ES-I3 (cell line): ENCODE measurements around the gene DHX40.
A peak's percentile ranks its signal among the peaks of the same experiment; 100 is the strongest.

ENCODE experiments used
- H3K36me3 ChIP-seq: 2 replicates; pipeline ENCODE4 v1.6.1; 2013; ENCODE audit warnings: mild to moderate bottlenecking, low read length, control low read depth, moderate library complexity; ENCODE audit not compliant: insufficient read depth
- H3K4me1 ChIP-seq: 2 replicates; pipeline ENCODE4 v1.6.1; 2013; ENCODE audit warnings: mild to moderate bottlenecking, control low read depth, low read length; ENCODE audit not compliant: insufficient read depth
- H3K9ac ChIP-seq: 2 replicates; pipeline ENCODE4 v1.6.1; 2013; ENCODE audit warnings: low read depth, mild to moderate bottlenecking, low read length, moderate library complexity
- H3K9me3 ChIP-seq: 2 replicates; pipeline ENCODE4 v1.6.1; 2013; ENCODE audit warnings: mild to moderate bottlenecking, low read length, moderate library complexity; ENCODE audit not compliant: control insufficient read depth, insufficient read depth

DHX40 gene

DNA sequence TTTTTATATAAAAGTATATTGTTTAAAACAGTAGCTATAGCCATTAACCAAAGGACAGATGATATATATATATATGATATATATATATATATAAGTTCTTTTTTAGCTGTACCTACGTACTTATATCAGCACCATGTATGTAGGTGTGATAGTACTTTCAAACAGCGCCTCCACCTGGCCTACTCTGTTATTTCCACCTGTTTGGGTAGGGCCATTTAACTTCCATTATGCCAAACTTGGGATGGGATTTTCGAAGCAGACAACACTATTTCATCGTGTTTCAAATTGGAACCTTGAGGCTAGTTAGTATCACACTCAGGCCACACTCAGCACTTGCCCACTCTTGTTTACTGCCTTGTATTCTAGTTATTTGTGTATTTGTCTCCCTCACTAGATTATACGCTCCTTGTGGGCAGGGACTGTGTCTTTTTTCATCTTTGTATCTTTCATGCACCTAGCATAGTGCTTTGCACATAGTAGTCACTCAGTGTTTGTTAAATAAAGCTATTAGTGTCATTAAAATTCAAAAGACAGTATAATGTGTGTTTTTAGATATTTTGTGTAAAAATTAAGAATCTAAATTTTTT, 42.5 kb downstream of the DHX40 start:
- no peaks in the 10 kb centered on the region for H3K4me1 ChIP-seq
- peaks cover 4% of the 10 kb centered on the region; the same call in 1 of the 2 replicates for H3K36me3 ChIP-seq
- H3K9ac ChIP-seq = no peak overlapping the region

DNA sequence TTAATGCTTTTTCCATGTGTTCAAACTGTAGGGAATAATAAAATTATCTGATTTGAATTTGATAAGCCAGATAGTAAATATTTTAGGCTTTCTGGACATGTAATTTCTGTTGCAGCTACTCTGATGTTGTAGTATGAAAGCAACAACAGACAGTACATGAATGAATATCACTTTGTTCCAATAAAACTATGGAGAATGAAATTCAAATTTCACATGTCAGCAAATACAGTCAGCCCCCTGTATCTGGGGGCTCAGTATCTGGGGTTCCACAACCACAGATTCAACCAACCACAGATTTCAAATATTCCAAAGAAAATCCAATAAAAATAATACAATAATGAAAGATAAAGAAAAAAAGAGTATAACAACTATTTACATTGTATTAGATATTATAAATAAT, 46.1 kb downstream of the DHX40 start:
- Histone ChIP-seq H3K9ac (no peak overlapping the region), H3K9me3 (no peaks in the 10 kb centered on the region), H3K36me3 (peaks cover 4% of the 10 kb centered on the region; the same call in 1 of the 2 replicates), H3K4me1 (no peaks in the 10 kb centered on the region)

More for the DNA sequence above, 42.5 kb downstream of the DHX40 start:
- no peaks in the 10 kb centered on the region for H3K9me3 ChIP-seq

DNA sequence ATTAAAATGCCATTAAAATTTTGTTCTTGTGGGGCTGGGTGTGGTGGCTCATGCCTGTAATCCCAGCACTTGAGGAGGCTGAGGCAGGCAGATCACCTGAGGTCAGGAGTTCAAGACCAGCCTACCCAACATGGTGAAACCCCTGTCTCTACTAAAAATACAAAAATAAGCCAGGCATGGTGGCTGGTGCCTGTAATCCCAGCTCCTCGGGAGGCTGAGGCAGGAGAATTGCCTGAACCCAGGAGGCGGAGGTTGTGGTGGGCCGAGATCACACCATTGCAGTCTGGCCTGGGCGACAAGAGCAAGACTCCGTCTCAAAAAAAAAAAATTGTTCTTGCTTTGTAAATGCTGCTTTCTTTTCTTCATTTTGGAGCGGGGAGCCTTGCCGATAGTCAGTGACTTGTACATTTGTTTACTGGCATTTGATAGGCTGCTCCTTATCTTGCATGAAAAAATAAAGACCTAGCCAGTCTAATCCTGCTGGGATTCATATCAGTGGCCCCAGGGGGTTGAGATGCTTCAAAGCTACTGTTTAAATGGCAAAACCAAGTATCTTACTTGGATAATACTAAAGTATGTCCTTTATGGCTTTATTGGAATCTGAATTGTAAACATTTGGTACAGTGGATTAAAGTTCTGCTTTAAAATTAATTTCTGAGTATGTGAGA, 51.0 kb downstream of the DHX40 start:
- H3K9ac ChIP-seq = no peak overlapping the region
- peaks cover 8% of the 10 kb centered on the region; the same call in 1 of the 2 replicates for H3K4me1 ChIP-seq
- H3K36me3 ChIP-seq = no peaks in the 10 kb centered on the region
- H3K9me3 ChIP-seq = no peaks in the 10 kb centered on the region

DNA sequence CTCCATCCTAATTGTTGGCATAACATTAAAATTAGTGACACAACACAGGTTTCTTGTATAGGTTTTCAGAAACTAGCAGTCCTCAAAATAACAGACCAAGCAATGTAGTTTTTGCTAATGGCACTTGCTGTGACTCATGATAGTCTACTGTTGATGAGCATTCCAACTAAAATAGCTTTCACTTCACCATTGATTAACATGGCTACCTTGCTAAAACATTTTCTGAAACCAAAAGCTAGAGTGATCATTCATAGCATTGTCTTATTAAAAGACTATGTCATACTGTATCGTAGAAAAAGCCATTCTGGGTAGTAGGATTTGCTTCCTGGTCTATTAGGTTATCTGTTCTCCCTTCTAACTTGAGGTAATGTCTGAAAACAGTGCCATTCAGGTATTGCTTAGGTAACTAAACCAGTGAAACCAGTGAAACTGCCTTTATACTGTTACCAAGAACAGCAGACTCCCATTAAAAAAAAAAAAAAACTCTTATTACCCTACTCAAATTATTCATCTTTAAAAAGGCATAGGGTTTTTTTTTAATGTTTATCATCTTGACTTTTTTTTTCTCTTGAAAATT, 51.8 kb downstream of the DHX40 start:
- Histone ChIP-seq H3K9ac (no peak overlapping the region; the same call in 1 of the 2 replicates), H3K36me3 (no peaks in the 10 kb centered on the region), H3K9me3 (no peaks in the 10 kb centered on the region), H3K4me1 (peaks cover 15% of the 10 kb centered on the region; the same call in 1 of the 2 replicates)

DNA sequence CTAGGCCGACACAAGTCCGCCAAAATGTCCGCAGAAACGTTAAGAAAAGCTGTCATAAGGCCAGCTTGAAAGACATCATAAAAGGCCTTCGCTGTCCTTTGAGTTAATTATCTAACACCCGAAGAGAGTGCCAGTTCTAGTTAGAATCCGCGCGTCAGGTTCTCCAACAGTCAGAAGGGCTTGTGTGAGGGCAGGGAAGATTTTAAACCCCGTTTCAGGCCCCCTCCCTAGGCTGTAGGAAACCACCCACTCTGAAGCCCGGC, 53.6 kb downstream of the DHX40 start:
- no peaks in the 10 kb centered on the region for H3K9me3 ChIP-seq
- peaks cover 28% of the 10 kb centered on the region; the same call in 1 of the 2 replicates for H3K4me1 ChIP-seq
- peak overlapping the region; percentile 84 for H3K9ac ChIP-seq
- no peaks in the 10 kb centered on the region for H3K36me3 ChIP-seq

DNA sequence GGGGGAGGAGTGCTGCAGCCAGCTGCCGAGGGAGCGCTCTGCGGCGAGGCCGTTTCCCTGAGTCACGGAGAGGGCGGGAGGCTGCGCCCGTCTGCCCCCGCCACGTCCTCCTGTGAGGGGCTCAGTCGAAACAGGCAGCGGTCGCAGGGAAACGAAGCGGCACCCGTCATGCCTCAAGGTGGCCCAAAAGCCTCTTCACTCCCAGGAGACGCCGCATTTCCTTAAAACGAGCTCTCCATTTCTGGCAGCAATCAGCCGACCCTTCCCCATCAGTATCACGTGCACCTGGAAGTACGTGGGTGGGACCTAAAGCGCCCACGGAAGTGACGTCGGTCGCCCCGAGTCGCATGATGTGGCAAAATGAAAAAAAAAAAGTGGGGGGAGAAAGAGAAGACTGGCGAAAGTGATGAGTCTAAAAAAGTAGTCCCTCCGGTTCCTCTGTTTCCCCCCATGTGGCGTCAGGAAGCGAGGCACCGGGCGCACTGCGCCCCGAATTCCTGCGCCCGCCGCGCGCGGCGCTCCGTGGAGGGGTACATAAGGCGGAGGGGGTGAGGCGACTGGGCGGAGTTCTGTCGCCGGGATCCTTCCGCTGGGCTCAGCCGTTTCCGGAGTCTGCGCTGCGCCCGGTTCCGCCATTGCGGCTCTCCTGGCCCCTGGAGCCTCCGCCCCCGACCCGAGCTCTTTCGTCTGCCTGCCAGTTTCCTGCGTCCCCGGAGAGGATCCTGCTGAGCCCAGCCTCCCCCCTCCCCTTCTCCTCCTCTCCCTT, 54.1 kb downstream of the DHX40 start, which contains the start of gene CLTC:
CLTC (plus strand) TSS at position 598 of the 766 bp plus-strand sequence. CDS start 237 bp downstream, outside the sequence.
- H3K4me1 ChIP-seq = peaks cover 28% of the 10 kb centered on the region; the same call in 1 of the 2 replicates
- H3K9ac ChIP-seq = peak within 1 kb of the TSS; percentile 84
- no peaks in the 10 kb centered on the region for H3K9me3 ChIP-seq
- no peaks in the 10 kb centered on the region for H3K36me3 ChIP-seq

DNA sequence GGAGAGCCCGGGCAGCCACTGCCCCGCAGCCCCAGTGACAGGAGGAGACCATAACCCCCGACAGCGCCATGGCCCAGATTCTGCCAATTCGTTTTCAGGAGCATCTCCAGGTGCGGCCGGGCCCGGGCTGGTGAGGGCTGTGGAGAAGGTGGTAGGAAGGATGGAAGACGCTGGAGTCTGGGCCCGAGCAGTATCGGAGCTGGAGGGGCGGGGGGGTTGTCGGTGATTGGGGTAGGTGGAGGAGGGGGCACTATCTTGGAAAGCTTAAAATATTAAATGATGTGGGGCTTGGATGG, 54.6 kb downstream of the DHX40 start:
- no peaks in the 10 kb centered on the region for H3K36me3 ChIP-seq
- H3K4me1 ChIP-seq = peaks cover 28% of the 10 kb centered on the region; the same call in 1 of the 2 replicates
- H3K9ac ChIP-seq = peak overlapping the region; percentile 84
- H3K9me3 ChIP-seq = no peaks in the 10 kb centered on the region

DNA sequence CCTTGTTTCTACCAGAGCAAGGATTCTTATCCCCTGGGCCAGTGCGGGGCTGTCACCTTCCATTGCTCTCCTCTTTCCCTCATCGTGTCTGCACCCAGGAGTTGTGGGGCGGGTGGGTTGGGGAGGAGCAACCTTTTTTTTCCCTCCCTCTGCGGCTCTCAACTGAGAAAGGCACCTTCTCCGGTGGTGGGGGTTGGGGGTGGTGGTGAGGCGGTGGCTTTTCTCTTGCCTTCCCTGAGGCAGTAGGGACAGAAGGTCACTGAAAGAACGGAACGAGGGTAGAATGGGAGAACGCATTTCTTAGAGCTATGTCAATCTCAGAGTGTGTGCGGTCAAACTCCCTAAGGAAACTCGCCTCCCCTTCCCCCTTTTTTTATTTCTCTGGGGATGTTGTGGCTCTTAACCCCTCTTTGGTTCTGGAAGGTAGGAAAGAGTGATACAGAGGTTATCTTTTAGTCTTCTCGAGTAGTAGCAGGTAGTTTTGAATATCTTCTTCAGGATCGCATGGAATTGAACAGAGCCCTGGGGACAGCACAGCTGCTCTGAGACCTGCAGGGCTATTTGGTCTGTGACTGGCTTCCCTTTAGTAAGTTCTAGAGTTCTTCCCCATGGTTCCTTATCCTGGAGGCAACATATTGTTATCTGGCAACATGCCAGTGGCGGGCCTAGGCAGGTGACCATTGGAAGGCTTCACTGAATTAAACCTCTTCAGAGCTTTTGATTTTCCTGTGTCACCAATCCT, 55.3 kb downstream of the DHX40 start:
- Histone ChIP-seq H3K9ac (peak overlapping the region; percentile 84), H3K9me3 (no peaks in the 10 kb centered on the region), H3K36me3 (no peaks in the 10 kb centered on the region), H3K4me1 (peaks cover 28% of the 10 kb centered on the region; the same call in 1 of the 2 replicates)

DNA sequence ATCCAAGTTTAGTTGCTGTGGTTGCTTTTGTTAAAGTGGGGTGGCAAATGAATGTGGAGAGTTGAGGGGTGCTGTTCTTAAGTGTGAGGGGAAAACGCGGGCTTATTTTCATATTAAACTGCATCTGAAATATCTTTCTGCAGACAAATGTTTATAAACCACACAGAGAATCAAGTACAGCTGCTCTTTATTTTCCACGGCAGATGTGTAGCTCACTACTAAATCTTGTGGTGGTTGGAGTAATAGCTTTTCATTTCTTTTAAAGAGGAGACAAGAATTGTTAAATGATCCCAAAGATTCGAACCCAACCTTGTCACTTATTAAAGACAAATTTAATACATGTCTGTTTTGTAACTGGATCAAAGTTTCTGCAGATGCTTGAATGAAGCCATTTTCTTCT, 56.4 kb downstream of the DHX40 start:
- Histone ChIP-seq H3K4me1 (peaks cover 28% of the 10 kb centered on the region; the same call in 1 of the 2 replicates), H3K9me3 (no peaks in the 10 kb centered on the region), H3K9ac (peak overlapping the region; percentile 84; the same call in 1 of the 2 replicates), H3K36me3 (no peaks in the 10 kb centered on the region)

DNA sequence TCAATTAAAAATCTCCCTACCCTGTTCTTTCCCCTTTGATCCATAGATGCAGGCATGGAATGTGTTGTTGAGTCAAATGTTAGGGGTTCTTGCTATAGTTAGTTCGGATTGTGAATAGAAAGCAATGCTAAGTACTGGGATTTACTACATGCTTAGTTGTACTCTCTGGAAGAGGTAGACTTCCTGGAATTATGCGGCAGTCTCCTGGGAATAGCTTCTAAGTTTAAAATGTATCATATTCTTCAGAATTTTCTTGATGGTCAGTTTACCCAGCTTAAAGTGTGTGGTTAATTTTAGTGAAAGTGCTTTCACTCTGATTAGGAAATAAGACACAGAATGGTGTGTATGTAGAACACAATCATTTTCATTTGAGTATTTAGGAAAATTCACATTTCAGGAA, 57.7 kb downstream of the DHX40 start:
- Histone ChIP-seq H3K9me3 (no peaks in the 10 kb centered on the region), H3K36me3 (no peaks in the 10 kb centered on the region), H3K4me1 (0 out of 2 replicates have a peak, but pooled peaks cover 20% of the 10 kb centered on the region), H3K9ac (no peak overlapping the region)

DNA sequence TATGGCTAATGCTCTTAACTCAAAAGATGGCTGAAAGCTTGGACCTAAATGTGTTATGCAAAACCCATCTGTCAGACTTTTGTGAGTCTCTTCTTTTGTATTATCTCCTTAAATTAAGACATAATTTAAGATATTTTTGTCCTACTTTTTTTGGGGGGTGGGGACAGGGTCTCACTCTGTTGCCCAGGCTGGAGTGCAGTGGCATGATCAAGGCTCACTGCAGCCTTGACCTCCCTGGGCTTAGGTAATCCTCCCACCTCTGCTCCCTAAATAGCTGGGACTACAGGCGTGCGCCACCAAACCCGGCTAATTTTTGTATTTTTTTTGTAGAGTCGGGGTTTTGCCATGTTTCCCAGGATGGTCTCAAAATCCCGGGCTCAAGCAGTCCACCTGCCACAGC, 61.3 kb downstream of the DHX40 start:
- Histone ChIP-seq H3K36me3 (no peaks in the 10 kb centered on the region), H3K4me1 (0 out of 2 replicates have a peak, but pooled peaks cover 17% of the 10 kb centered on the region), H3K9me3 (no peaks in the 10 kb centered on the region), H3K9ac (no peak overlapping the region)

DNA sequence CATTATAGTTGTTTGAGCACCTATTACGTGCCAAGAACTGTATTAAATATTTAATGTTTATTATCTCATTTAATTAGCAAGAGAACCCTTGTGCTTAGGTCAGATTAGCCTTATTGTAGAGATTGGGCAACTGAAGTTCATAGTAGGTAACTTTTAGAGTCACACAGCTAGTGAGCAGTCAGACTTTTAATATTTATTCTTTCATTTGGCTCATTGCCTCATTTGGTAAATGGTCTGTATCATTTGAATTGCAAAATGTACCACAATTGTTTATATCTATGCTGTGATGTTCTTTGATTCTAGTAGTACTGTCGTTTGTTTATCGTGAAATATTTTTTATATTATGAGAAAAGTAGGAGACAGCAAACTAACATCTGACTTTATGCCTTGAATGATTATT, 61.9 kb downstream of the DHX40 start:
- Histone ChIP-seq H3K9me3 (no peaks in the 10 kb centered on the region), H3K4me1 (0 out of 2 replicates have a peak, but pooled peaks cover 13% of the 10 kb centered on the region), H3K36me3 (no peaks in the 10 kb centered on the region), H3K9ac (no peak overlapping the region)

DNA sequence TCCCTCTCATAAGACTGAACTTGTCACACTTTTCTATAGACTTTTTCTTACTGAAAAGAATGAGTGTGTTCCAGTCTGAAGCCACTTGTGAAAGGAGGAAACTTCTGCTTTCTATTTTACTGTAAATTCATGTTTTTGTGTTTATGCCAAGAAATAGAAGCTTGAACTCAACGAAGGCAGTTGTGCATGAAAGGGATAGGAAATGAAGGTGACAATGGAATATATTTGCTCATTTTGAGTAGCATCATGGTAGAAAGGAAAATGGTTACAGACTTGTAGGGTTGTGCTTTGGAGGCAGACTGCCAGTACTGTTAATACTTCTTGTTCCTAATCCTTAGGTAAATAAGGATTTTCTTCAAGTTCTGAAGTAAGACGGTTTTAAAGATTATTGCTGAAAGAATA, 62.4 kb downstream of the DHX40 start:
- no peak overlapping the region for H3K9ac ChIP-seq
- H3K9me3 ChIP-seq = no peaks in the 10 kb centered on the region
- no peaks in the 10 kb centered on the region for H3K36me3 ChIP-seq
- 0 out of 2 replicates have a peak, but pooled peaks cover 9% of the 10 kb centered on the region for H3K4me1 ChIP-seq

DNA sequence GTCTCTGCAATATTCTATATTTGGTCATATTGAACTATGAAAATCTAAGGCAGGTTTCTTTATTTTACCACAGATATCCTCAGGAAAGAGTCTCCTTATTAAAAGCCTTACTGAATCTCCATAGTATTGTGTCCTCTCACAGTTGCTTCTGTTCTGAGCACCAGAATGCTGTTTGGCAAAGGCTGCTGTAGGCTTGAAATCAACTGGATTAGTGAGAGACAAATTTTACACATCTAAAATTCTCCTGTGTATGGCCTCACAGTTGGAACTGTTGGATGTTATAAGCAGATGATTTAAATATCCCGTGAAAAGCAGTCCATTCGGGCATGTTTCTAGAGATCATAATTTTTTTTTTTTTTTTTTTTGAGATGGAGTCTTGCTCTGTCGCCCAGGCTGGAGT, 63.8 kb downstream of the DHX40 start:
- H3K4me1 ChIP-seq = peaks cover 7% of the 10 kb centered on the region
- no peak overlapping the region for H3K9ac ChIP-seq
- no peaks in the 10 kb centered on the region for H3K9me3 ChIP-seq
- no peaks in the 10 kb centered on the region for H3K36me3 ChIP-seq
